Neural progenitor cell (in vitro differentiated cells): ENCODE results near the gene DIAPH3. TPM values are rescaled to one million over a fixed set of nuclear protein-coding genes. Genes with fewer than 3 reads are reported as not detected.

Experiments used
- DNase-seq: peaks from one replicate; pipeline ENCODE4 v3.0.0-alpha.2; 2016; ENCODE audit warnings: low spot score
- H2AFZ ChIP-seq: fragments of 200-600 bp; sonication (generic); replicated peaks from 2 replicates; pipeline ENCODE4 v1.6.1; 2016; ENCODE audit warnings: antibody characterized with exemption
- H3F3A ChIP-seq: fragments of 200-600 bp; sonication (generic); 2 replicates; pipeline ENCODE4 v1.6.1; 2016; ENCODE audit warnings: antibody characterized with exemption, low read depth
- H3K27ac ChIP-seq: fragments of 200-600 bp; sonication (generic); 2 replicates; pipeline ENCODE4 v1.5.1; 2016; ENCODE audit warnings: mild to moderate bottlenecking
- H3K27me3 ChIP-seq: fragments of 200-600 bp; sonication (generic); 2 replicates; pipeline ENCODE4 v1.6.1; 2016; ENCODE audit warnings: mild to moderate bottlenecking, moderate library complexity
- H3K36me3 ChIP-seq: fragments of 200-600 bp; sonication (generic); 2 replicates; pipeline ENCODE4 v1.5.1; 2016
- H3K4me1 ChIP-seq: fragments of 200-600 bp; sonication (generic); 2 replicates; pipeline ENCODE4 v1.6.1; 2016; ENCODE audit warnings: mixed run types
- H3K4me2 ChIP-seq: fragments of 200-600 bp; sonication (generic); 2 replicates; pipeline ENCODE4 v1.6.1; 2016
- H3K4me3 ChIP-seq: fragments of 200-600 bp; sonication (generic); 2 replicates; pipeline ENCODE4 v1.5.1; 2016
- H3K79me2 ChIP-seq: fragments of 200-600 bp; sonication (generic); 2 replicates; pipeline ENCODE4 v1.6.1; 2016; ENCODE audit warnings: low read depth
- H3K9ac ChIP-seq: fragments of 200-600 bp; sonication (generic); 2 replicates; pipeline ENCODE4 v1.6.1; 2016
- H3K9me3 ChIP-seq: fragments of 200-600 bp; sonication (generic); 2 replicates; pipeline ENCODE4 v1.5.1; 2016; ENCODE audit warnings: low read depth
- H4K20me1 ChIP-seq: fragments of 200-600 bp; sonication (generic); 2 replicates; pipeline ENCODE4 v1.6.1; 2016; ENCODE audit warnings: low read depth
- H3K27ac Mint-ChIP-seq: 3 replicates; pipeline ENCODE4 v1.8.0; 2021; ENCODE audit warnings: mixed read lengths
- H3K27me3 Mint-ChIP-seq: 2 replicates; pipeline ENCODE4 v1.8.0; 2022; ENCODE audit warnings: low read depth, mild to moderate bottlenecking, inconsistent platforms, moderate library complexity, mixed read lengths; ENCODE audit not compliant: insufficient read depth
- H3K36me3 Mint-ChIP-seq: 3 replicates; pipeline ENCODE4 v1.8.0; 2021; ENCODE audit warnings: mixed read lengths
- H3K4me1 Mint-ChIP-seq: 3 replicates; pipeline ENCODE4 v1.8.0; 2021; ENCODE audit warnings: mixed read lengths
- H3K4me3 Mint-ChIP-seq: 3 replicates; pipeline ENCODE4 v1.8.0; 2021; ENCODE audit warnings: mild to moderate bottlenecking, moderate library complexity, mixed read lengths
- H3K9me3 Mint-ChIP-seq: 3 replicates; pipeline ENCODE4 v1.8.0; 2020; ENCODE audit warnings: mixed read lengths
- EZH2 ChIP-seq: fragments of 200-600 bp; sonication (generic); IDR thresholded peaks from 2 replicates; pipeline ENCODE4 v1.6.1; 2017; ENCODE audit warnings: antibody characterized with exemption, mild to moderate bottlenecking, moderate library complexity
- EZH2phosphoT487 ChIP-seq: fragments of 200-600 bp; sonication (generic); IDR thresholded peaks from 2 replicates; pipeline ENCODE4 v1.6.1; 2017; ENCODE audit warnings: antibody characterized with exemption
- total RNA-seq: library from RNA; depleted of rRNA; stranded (reverse); fragments of >200 nt; gene quantifications from 2 replicates; pipeline ENCODE4 v1.2.3, GENCODE V29; 2015; ENCODE audit warnings: low replicate concordance
- TF ChIP-seq, protein P1 (sequence below): fragments of 200-600 bp; sonication (generic); IDR thresholded peaks from 2 replicates; pipeline ENCODE4 v1.5.1; 2017; ENCODE audit warnings: antibody characterized with exemption, mild to moderate bottlenecking

The DIAPH3 gene
- total RNA-seq, 1 donor from 2014 or later = 51.5 TPM

DNA sequence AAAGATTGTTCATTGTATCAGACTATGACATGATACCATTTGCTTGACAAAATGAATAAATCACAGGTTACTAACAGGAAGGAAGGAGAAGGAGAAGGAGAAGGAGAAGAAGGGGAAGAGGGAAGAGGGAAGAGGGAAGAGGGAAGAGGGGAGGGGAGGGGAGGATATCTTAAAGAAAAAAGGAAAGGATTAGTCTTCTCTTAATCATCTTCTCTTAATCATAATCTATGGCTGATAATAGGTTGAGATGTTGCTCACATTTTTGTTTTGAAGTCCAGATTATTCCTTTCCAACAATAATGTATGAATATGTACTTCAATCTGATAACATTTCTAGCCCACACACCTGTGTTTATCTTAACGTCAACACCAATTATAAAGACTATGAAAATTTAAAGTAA lies 25.1 kb downstream of the DIAPH3 start:
- Mint-ChIP-seq H3K4me3 (no peak overlapping the region), H3K27me3 (no peaks in the 10 kb centered on the region), H3K9me3 (peaks cover 5% of the 10 kb centered on the region), H3K4me1 (no peaks in the 10 kb centered on the region), H3K27ac (no peak overlapping the region), H3K36me3 (peaks cover 6% of the 10 kb centered on the region)
- TF ChIP-seq EZH2phosphoT487 (no peak), EZH2 (no peak)
- TF ChIP-seq, protein P1, sequence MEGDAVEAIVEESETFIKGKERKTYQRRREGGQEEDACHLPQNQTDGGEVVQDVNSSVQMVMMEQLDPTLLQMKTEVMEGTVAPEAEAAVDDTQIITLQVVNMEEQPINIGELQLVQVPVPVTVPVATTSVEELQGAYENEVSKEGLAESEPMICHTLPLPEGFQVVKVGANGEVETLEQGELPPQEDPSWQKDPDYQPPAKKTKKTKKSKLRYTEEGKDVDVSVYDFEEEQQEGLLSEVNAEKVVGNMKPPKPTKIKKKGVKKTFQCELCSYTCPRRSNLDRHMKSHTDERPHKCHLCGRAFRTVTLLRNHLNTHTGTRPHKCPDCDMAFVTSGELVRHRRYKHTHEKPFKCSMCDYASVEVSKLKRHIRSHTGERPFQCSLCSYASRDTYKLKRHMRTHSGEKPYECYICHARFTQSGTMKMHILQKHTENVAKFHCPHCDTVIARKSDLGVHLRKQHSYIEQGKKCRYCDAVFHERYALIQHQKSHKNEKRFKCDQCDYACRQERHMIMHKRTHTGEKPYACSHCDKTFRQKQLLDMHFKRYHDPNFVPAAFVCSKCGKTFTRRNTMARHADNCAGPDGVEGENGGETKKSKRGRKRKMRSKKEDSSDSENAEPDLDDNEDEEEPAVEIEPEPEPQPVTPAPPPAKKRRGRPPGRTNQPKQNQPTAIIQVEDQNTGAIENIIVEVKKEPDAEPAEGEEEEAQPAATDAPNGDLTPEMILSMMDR = no peak
- no peak overlapping the region for H2AFZ ChIP-seq
- no peaks in the 10 kb centered on the region for H3K9me3 ChIP-seq
- H3K4me3 ChIP-seq = no peak overlapping the region
- no peak for DNase-seq
- peaks cover 7% of the 10 kb centered on the region for H3K4me1 ChIP-seq
- peaks cover 95% of the 10 kb centered on the region for H3K79me2 ChIP-seq
- no peak overlapping the region for H3K27ac ChIP-seq
- H3K9ac ChIP-seq = no peak overlapping the region
- no peaks in the 10 kb centered on the region for H4K20me1 ChIP-seq
- no peaks in the 10 kb centered on the region for H3F3A ChIP-seq
- H3K4me2 ChIP-seq = no peak overlapping the region
- no peaks in the 10 kb centered on the region for H3K27me3 ChIP-seq
- no peaks in the 10 kb centered on the region for H3K36me3 ChIP-seq

DNA sequence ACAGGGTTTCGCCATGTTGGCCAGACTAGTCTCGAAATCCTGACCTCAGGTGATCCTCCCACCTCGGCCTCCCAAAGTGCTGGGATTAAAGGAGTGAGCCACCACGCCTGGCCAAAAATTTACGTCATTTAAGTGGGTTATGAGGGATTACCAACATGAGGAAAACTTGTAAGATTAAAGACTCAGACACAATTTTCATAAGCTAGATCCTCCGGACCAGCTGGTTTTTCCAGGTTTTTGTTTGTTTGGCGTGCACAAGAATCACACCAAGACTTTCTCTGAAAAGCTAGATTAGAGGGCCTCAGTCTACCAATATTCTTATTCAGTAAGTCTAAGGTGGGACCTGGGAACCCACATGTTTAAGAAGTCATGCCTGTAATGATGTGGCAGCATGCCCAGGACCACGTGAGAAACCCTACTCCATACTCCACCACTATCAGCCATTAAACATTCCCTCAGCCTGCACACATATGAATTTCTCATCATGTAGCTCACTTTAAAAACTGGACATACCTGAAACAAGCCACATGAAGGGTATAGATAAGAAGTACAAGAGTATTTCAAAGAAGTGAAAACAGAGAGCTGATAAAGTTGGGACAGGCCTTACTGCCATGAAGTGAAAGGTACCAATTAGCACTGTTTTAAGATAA lies 25.7 kb downstream of the DIAPH3 start:
- Mint-ChIP-seq H3K4me1 (no peaks in the 10 kb centered on the region), H3K27me3 (no peaks in the 10 kb centered on the region), H3K36me3 (peaks cover 6% of the 10 kb centered on the region), H3K4me3 (no peak overlapping the region), H3K27ac (no peak overlapping the region), H3K9me3 (peaks cover 5% of the 10 kb centered on the region)
- H3K79me2 ChIP-seq = peaks cover 95% of the 10 kb centered on the region
- no peaks in the 10 kb centered on the region for H3F3A ChIP-seq
- H3K4me3 ChIP-seq = no peak overlapping the region
- H2AFZ ChIP-seq = no peak overlapping the region
- no peaks in the 10 kb centered on the region for H3K36me3 ChIP-seq
- no peak overlapping the region for H3K9ac ChIP-seq
- no peak for DNase-seq
- no peak overlapping the region for H3K27ac ChIP-seq
- no peaks in the 10 kb centered on the region for H4K20me1 ChIP-seq
- no peaks in the 10 kb centered on the region for H3K9me3 ChIP-seq
- no peaks in the 10 kb centered on the region for H3K27me3 ChIP-seq
- H3K4me1 ChIP-seq = peaks cover 7% of the 10 kb centered on the region
- TF ChIP-seq EZH2 = no peak
- TF ChIP-seq EZH2phosphoT487 = no peak
- TF ChIP-seq, protein P1 = no peak
- no peak overlapping the region for H3K4me2 ChIP-seq

DNA sequence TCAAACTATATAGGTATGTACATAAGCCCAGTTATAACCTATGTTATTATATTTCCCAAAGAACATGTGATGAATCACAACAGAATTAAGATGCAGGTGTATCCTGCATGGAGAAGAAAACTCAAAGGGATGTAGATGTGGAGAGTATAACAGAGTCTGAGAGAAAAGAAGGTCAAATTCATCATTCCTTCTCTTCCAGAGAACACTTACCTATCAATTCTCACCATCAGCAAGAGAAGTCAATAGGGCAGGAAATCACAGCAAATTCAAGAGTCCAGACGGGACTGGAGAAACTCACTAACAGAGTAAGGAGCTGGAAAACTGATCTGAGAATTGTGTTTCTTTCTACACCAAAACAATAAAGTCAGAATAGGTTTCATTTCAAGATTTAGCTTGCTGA lies 28.4 kb downstream of the DIAPH3 start:
- no peak overlapping the region for H3K4me3 ChIP-seq
- H3K27me3 Mint-ChIP-seq = no peaks in the 10 kb centered on the region
- H3K27ac Mint-ChIP-seq = no peak overlapping the region
- H3K9me3 Mint-ChIP-seq = peaks cover 5% of the 10 kb centered on the region
- no peaks in the 10 kb centered on the region for H3K9me3 ChIP-seq
- peaks cover 6% of the 10 kb centered on the region for H3K36me3 Mint-ChIP-seq
- no peaks in the 10 kb centered on the region for H3K36me3 ChIP-seq
- peaks cover 70% of the 10 kb centered on the region for H3K79me2 ChIP-seq
- H3F3A ChIP-seq = no peaks in the 10 kb centered on the region
- TF ChIP-seq EZH2 (no peak), EZH2phosphoT487 (no peak)
- TF ChIP-seq, protein P1 = no peak
- H3K4me1 ChIP-seq = peaks cover 7% of the 10 kb centered on the region
- no peak overlapping the region for H3K4me3 Mint-ChIP-seq
- H3K4me1 Mint-ChIP-seq = no peaks in the 10 kb centered on the region
- no peaks in the 10 kb centered on the region for H4K20me1 ChIP-seq
- H3K9ac ChIP-seq = no peak overlapping the region
- no peak overlapping the region for H3K4me2 ChIP-seq
- H2AFZ ChIP-seq = no peak overlapping the region
- no peaks in the 10 kb centered on the region for H3K27me3 ChIP-seq
- no peak for DNase-seq
- no peak overlapping the region for H3K27ac ChIP-seq
